Mesendoderm (in vitro differentiated cells): ENCODE data around the gene HOXD12.

Experiments
- DNase-seq: peaks from one replicate; pipeline ENCODE4 v3.0.0; 2013
- H2AK5ac ChIP-seq: 2 replicates; pipeline ENCODE4 v1.6.1; 2013; ENCODE audit warnings: low read length, inconsistent platforms
- H2BK120ac ChIP-seq: 2 replicates; pipeline ENCODE4 v1.6.1; 2013; ENCODE audit warnings: low read depth, mild to moderate bottlenecking, low read length, moderate library complexity, mixed read lengths
- H2BK15ac ChIP-seq: replicated peaks from 2 replicates; pipeline ENCODE4 v1.6.1; 2013; ENCODE audit warnings: low read depth, mild to moderate bottlenecking, moderate library complexity
- H2BK5ac ChIP-seq: 2 replicates; pipeline ENCODE4 v1.6.1; 2013; ENCODE audit warnings: low read length, inconsistent platforms
- H3K18ac ChIP-seq: 2 replicates; pipeline ENCODE4 v1.6.1; 2013; ENCODE audit warnings: mild to moderate bottlenecking, low read length, mixed read lengths
- H3K23ac ChIP-seq: one replicate; pipeline ENCODE4 v1.6.1; 2013; ENCODE audit warnings: low read length
- H3K27ac ChIP-seq: 2 replicates; pipeline ENCODE4 v1.5.1; 2013; ENCODE audit warnings: low read depth, mild to moderate bottlenecking, inconsistent platforms, low read length, moderate library complexity
- H3K27me3 ChIP-seq: 2 replicates; pipeline ENCODE4 v1.6.1; 2013; ENCODE audit warnings: low read length, control low read depth, mild to moderate bottlenecking, inconsistent platforms; ENCODE audit not compliant: insufficient read depth, poor library complexity
- H3K36me3 ChIP-seq: 2 replicates; pipeline ENCODE4 v1.6.1; 2013; ENCODE audit warnings: low read length, inconsistent platforms; ENCODE audit not compliant: control insufficient read depth, insufficient read depth
- H3K4ac ChIP-seq: one replicate; pipeline ENCODE4 v1.6.1; 2013; ENCODE audit warnings: low read depth, mild to moderate bottlenecking, low read length, moderate library complexity
- H3K4me1 ChIP-seq: 2 replicates; pipeline ENCODE4 v1.6.1; 2013; ENCODE audit warnings: low read depth, low read length, inconsistent platforms; ENCODE audit not compliant: control insufficient read depth
- H3K4me2 ChIP-seq: 2 replicates; pipeline ENCODE4 v1.6.1; 2013; ENCODE audit warnings: low read length
- H3K4me3 ChIP-seq: 2 replicates; pipeline ENCODE4 v1.5.1; 2013; ENCODE audit warnings: mild to moderate bottlenecking, low read length
- H3K56ac ChIP-seq: one replicate; pipeline ENCODE4 v1.6.1; 2013; ENCODE audit warnings: low read length
- H3K79me1 ChIP-seq: 2 replicates; pipeline ENCODE4 v1.6.1; 2013; ENCODE audit warnings: low read length, inconsistent platforms
- H3K79me2 ChIP-seq: 2 replicates; pipeline ENCODE4 v1.6.1; 2013; ENCODE audit warnings: mild to moderate bottlenecking, low read length; ENCODE audit not compliant: control insufficient read depth, insufficient read depth
- H3K9ac ChIP-seq: 2 replicates; pipeline ENCODE4 v1.6.1; 2013; ENCODE audit warnings: low read length, inconsistent platforms
- H4K5ac ChIP-seq: one replicate; pipeline ENCODE4 v1.6.1; 2013; ENCODE audit warnings: low read length
- H4K8ac ChIP-seq: one replicate; pipeline ENCODE4 v1.6.1; 2013; ENCODE audit warnings: low read depth, mild to moderate bottlenecking, control low read depth, low read length, moderate library complexity
- WGBS: extraction: QIAGEN DNeasy Blood & Tissue Kit; methylation state at CpG from one replicate; pipeline ENCODE4 v1.1.7; 2013; ENCODE audit warnings: low lambda C conversion rate, missing lambda C conversion rate; ENCODE audit not compliant: insufficient coverage; ENCODE audit errors: extremely low coverage; 5-methylcytosine and 5-hydroxymethylcytosine counted together

The HOXD12 gene

GRCh38 chr2:176095421-176095820, 4.2 kb upstream of the HOXD12 start:
- WGBS, result no CpG with 5 or more reads among the region's 5 CpGs
- no peak for DNase-seq
- Histone ChIP-seq H3K79me1 (no peaks in the 10 kb centered on the region), H3K4me1 (peaks cover 7% of the 10 kb centered on the region), H3K4me2 (no peak overlapping the region), H3K36me3 (no peaks in the 10 kb centered on the region), H3K4me3 (no peak overlapping the region), H2BK120ac (no peak overlapping the region), H3K56ac (no peak overlapping the region), H3K4ac (no peak overlapping the region), H2BK5ac (no peak overlapping the region), H3K27me3 (peaks cover 67% of the 10 kb centered on the region), H3K18ac (no peak overlapping the region), H3K27ac (no peak overlapping the region), H2AK5ac (no peak overlapping the region), H4K5ac (no peak overlapping the region), H3K9ac (no peak overlapping the region), H2BK15ac (no peak overlapping the region), H4K8ac (no peak overlapping the region), H3K23ac (no peak overlapping the region), H3K79me2 (no peaks in the 10 kb centered on the region)

GRCh38 chr2:176096243-176096985, 3.2 kb upstream of the HOXD12 start:
- H3K36me3 ChIP-seq, result no peaks in the 10 kb centered on the region
- no peak overlapping the region for H3K23ac ChIP-seq
- H3K18ac ChIP-seq, result no peak overlapping the region
- no peak overlapping the region for H3K4me3 ChIP-seq
- H4K5ac ChIP-seq, result no peak overlapping the region
- H3K56ac ChIP-seq, result no peak overlapping the region
- peaks cover 68% of the 10 kb centered on the region for H3K27me3 ChIP-seq
- H3K9ac ChIP-seq, result no peak overlapping the region
- H3K79me2 ChIP-seq, result no peaks in the 10 kb centered on the region
- no peak overlapping the region for H2AK5ac ChIP-seq
- H3K79me1 ChIP-seq, result no peaks in the 10 kb centered on the region
- peak overlapping the region; percentile 31 for H3K4me2 ChIP-seq
- no peak overlapping the region for H2BK15ac ChIP-seq
- no peak overlapping the region for H3K4ac ChIP-seq
- no peak overlapping the region for H2BK120ac ChIP-seq
- H3K4me1 ChIP-seq, result peaks cover 7% of the 10 kb centered on the region
- WGBS, result no CpG with 5 or more reads among the region's 16 CpGs
- no peak overlapping the region for H4K8ac ChIP-seq
- no peak for DNase-seq
- H3K27ac ChIP-seq, result no peak overlapping the region
- H2BK5ac ChIP-seq, result no peak overlapping the region

- WGBS, result no CpG with 5 or more reads among the region's 45 CpGs
- H4K5ac ChIP-seq, result no peak overlapping the region
- peak overlapping the region; percentile 56 for H3K4me2 ChIP-seq
- peaks cover 69% of the 10 kb centered on the region for H3K27me3 ChIP-seq
- no peak overlapping the region for H3K4me3 ChIP-seq
- no peak overlapping the region for H2AK5ac ChIP-seq
- H4K8ac ChIP-seq, result no peak overlapping the region
- H3K79me2 ChIP-seq, result no peaks in the 10 kb centered on the region
- no peak overlapping the region for H2BK5ac ChIP-seq
- H3K18ac ChIP-seq, result no peak overlapping the region
- H2BK15ac ChIP-seq, result no peak overlapping the region
- H3K4me1 ChIP-seq, result peaks cover 7% of the 10 kb centered on the region
- peak overlapping the region; percentile 19 for H3K56ac ChIP-seq
- DNase-seq, result peak; percentile 94
- H3K4ac ChIP-seq, result no peak overlapping the region
- H2BK120ac ChIP-seq, result no peak overlapping the region
- peak overlapping the region; percentile 41 for H3K9ac ChIP-seq
- H3K79me1 ChIP-seq, result no peaks in the 10 kb centered on the region
- H3K27ac ChIP-seq, result no peak overlapping the region
- no peak overlapping the region for H3K23ac ChIP-seq
- H3K36me3 ChIP-seq, result no peaks in the 10 kb centered on the region
These were observed 2.4 kb upstream of the HOXD12 start for GRCh38 chr2:176096986-176097819.

GRCh38 chr2:176097820-176098365, 1.7 kb upstream of the HOXD12 start:
- no peak overlapping the region for H2BK15ac ChIP-seq
- no peak overlapping the region for H4K8ac ChIP-seq
- no peak overlapping the region for H3K27ac ChIP-seq
- H3K4me2 ChIP-seq, result peak overlapping the region; percentile 54
- no peak overlapping the region for H3K18ac ChIP-seq
- no peak overlapping the region for H4K5ac ChIP-seq
- no peaks in the 10 kb centered on the region for H3K79me2 ChIP-seq
- no CpG with 5 or more reads among the region's 18 CpGs for WGBS
- H3K56ac ChIP-seq, result peak overlapping the region; percentile 52
- no peaks in the 10 kb centered on the region for H3K36me3 ChIP-seq
- H2BK120ac ChIP-seq, result no peak overlapping the region
- no peak for DNase-seq
- H3K4me1 ChIP-seq, result peaks cover 7% of the 10 kb centered on the region
- H3K4me3 ChIP-seq, result no peak overlapping the region
- no peaks in the 10 kb centered on the region for H3K79me1 ChIP-seq
- H3K9ac ChIP-seq, result peak overlapping the region; percentile 39
- H3K4ac ChIP-seq, result no peak overlapping the region
- no peak overlapping the region for H2AK5ac ChIP-seq
- H3K23ac ChIP-seq, result no peak overlapping the region
- H2BK5ac ChIP-seq, result no peak overlapping the region
- peaks cover 76% of the 10 kb centered on the region for H3K27me3 ChIP-seq

GRCh38 chr2:176098366-176099158, 1.0 kb upstream of the HOXD12 start:
- no peaks in the 10 kb centered on the region for H3K79me1 ChIP-seq
- peak overlapping the region; percentile 36 for H3K56ac ChIP-seq
- H2AK5ac ChIP-seq, result no peak overlapping the region
- no peak overlapping the region for H4K8ac ChIP-seq
- no peak for DNase-seq
- H2BK15ac ChIP-seq, result no peak overlapping the region
- peaks cover 76% of the 10 kb centered on the region for H3K27me3 ChIP-seq
- no peak overlapping the region for H4K5ac ChIP-seq
- H3K18ac ChIP-seq, result no peak overlapping the region
- WGBS, result no CpG with 5 or more reads among the region's 35 CpGs
- H3K27ac ChIP-seq, result no peak overlapping the region
- H3K79me2 ChIP-seq, result no peaks in the 10 kb centered on the region
- no peak overlapping the region for H3K4me3 ChIP-seq
- no peaks in the 10 kb centered on the region for H3K36me3 ChIP-seq
- H3K4me2 ChIP-seq, result peak overlapping the region; percentile 61
- peaks cover 4% of the 10 kb centered on the region for H3K4me1 ChIP-seq
- peak overlapping the region; percentile 8 for H3K9ac ChIP-seq
- H3K4ac ChIP-seq, result no peak overlapping the region
- H2BK5ac ChIP-seq, result no peak overlapping the region
- H3K23ac ChIP-seq, result no peak overlapping the region
- H2BK120ac ChIP-seq, result no peak overlapping the region
